Measurements from ENCODE around the gene ITLN2.
"Not testable (repeated sequence)": the region's sequence is repeated elsewhere in the genome, so short reads cannot be mapped to it uniquely, and the experiment has no call there.

The ITLN2 gene

DNA sequence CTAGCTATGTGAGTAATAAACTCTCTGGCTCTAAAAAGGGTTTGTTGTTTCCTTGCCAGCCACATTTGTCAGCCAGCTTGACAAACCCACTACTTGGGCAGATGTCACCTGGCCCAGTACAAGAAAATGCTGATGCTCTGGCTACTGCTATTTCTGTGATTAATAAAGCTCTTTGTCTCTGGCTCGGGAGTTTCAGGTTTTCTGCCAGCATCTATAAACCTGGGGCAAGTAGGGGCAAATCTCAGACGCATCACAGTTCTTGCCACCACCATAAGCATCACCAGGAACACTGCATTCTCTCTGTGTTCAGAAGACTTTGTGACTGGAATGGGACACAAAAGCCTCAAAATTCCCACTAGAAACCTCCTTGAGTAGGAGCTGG, 2.5 kb downstream of the ITLN2 start:
- no peak for DNase-seq

DNA sequence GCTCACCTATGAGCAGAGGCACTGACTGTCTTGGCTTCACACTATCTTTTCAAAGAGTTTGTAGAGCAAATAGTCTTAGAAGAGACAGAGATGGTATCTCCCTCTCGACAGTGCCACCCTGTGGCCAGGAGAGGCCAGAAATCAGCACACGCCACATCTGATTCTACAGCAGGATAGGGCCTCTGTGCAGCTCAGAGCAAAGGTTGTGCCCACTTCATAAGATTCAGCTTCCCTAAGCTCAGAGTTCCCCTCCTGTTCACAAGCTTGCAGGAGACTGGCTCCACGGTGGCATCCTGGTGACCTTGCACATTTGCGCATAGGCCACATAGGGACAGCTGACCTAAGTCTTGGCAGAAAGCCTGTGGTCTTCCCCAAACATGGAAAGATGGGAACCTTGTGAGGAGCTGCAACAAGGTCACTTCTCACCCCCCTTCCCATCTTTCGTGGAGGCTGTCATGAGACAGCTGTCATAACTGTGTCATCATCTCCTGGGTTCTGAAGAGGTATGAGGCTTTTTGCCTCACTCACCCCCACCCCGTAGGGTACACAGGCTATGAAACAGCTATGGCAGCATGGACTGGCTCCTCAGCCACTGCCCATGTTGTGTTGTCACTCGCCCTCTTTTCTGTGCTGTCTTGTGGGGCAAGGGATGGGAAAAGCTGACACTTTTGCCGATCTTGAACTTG, 3.0 kb downstream of the ITLN2 start:
- peak; percentile 75 for DNase-seq

DNA sequence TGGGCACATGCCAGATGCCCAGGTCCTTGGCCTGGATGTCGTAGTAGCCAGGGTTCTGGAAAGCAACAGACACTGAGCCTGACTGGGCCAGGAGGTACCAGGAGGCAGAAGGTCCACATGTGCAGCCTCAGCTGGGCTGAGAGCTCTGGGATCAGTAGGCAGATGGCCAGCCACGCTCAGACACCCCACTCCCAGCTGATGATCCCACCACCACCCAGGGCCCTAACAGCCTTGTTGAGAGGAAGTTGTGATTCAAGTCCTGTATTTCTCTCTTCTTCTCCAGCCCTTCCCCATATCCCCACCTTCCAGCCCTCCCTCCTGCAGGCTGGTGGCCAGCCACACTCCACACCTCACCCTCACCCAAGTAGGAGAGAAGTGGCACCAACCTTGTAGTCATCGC, 4.0 kb downstream of the ITLN2 start:
- no peak for DNase-seq

DNA sequence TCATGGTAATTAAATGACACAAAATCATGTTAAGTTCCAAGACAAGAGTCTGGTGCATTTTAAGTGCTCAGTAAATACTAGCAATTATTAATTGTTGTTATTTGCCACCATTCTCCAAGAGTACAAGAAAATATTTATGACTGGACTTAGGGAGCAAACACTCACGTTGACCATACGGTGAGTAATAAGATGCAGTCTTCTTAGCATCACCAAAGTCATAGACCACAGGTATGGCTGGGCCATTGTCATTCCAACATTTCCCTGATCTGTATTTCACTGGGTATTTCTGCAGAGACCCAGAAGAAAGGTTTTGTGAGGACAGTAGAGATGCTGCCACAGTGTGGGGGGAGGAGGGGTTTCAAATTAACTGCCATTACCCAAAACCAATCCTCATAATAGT, 4.7 kb downstream of the ITLN2 start:
- no peak for DNase-seq

DNA sequence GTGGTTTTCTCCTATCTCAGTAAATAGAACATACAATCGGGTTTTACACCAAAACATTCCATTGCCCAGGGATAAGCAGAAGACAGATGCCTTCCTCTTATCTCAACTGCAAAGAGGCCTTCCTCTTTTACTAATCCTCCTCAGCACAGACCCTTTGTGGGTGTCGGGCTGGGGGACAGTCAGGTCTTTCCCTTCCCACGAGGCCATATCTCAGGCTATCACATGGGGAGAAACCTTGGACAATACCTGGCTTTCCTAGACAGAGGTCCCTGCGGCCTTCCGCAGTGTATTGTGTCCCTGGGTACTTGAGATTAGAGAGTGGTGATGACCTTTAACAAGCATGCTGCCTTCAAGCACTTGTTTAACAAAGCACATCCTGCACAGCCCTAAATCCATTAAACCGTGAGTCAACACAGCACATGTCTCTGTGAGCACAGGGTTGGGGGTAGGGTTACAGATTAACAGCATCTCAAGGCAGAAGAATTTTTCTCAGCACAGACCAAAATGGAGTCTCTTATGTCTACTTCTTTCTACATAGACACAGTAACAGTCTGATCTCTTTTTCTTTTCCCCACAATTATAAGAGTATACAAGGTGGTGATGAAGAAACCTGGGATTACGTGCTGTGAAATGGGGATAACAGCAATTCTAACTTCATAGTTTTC, 5.3 kb downstream of the ITLN2 start:
- not testable (repeated sequence) for DNase-seq

- DNase-seq = not testable (repeated sequence)
These were observed 7.3 kb downstream of the ITLN2 start for GRCh38 chr1:160947174-160947759.

GRCh38 chr1:160945881-160946280, 8.7 kb downstream of the ITLN2 start:
- not testable (repeated sequence) for DNase-seq

DNA sequence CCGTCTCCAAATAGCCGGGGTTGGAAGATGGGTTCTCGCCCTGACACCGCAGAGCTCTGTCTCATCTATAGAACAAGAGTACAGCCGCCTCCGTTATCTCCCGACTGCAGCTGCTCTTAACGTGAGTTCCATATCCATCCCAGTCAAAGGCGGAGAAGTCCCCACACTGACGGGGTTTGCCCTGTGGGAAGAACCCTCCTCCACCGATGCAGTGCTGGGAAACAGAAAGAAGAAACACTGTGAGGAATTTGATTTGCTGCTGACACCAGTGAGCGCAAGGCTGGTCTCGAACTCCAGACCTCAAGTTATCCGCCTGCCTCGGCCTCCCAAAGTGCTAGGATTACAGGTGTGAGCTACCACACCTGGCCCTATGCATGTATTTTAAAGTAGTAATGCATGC, 9.5 kb downstream of the ITLN2 start:
- no peak for DNase-seq

DNA sequence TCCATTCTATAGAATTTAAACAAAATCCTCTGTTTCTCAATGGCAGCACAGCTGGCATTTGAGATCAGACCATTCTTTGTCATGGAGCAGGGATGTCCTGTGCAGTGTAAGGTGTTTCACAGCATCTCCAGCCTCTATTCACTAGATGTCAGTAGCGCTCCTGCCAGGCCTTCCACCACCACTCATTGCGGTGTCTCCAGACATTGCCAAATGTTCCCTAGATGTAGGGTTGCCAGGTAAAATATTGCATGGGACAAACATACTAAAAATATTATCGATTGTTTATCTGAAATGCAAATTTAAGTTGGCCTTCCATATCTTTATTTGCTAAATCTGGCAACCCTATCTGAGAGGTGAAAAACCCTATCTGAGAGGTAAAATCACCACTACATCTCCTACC, 11.7 kb downstream of the ITLN2 start:
- DNase-seq = no peak

GRCh38 chr1:160936666-160937065, 17.9 kb downstream of the ITLN2 start:
- not testable (repeated sequence) for DNase-seq

- DNase-seq = no peak
These were observed 18.9 kb downstream of the ITLN2 start for GRCh38 chr1:160935527-160936258.

DNA sequence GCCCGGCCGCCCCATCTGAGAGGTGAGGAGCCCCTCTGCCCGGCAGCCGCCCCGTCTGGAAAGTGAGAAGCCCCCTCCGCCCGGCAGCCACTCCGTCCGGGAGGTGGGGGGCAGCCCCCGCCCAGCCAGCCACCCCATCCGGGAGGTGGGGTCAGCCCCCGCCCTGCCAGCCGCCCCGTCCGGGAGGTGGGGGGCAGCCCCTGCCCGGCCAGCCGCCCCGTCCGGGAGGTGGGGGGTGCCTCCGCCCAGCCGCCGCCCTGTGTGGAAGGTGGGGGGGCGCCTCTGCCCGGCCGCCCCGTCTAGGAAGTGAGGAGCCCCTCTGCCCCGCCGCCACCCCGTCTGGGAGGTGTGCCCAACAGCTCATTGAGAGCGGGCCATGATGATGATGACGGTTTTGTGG, 21.3 kb downstream of the ITLN2 start:
- DNase-seq = not testable (repeated sequence)

- DNase-seq = no peak
These were observed 28.9 kb downstream of the ITLN2 start for GRCh38 chr1:160925652-160926244.

DNA sequence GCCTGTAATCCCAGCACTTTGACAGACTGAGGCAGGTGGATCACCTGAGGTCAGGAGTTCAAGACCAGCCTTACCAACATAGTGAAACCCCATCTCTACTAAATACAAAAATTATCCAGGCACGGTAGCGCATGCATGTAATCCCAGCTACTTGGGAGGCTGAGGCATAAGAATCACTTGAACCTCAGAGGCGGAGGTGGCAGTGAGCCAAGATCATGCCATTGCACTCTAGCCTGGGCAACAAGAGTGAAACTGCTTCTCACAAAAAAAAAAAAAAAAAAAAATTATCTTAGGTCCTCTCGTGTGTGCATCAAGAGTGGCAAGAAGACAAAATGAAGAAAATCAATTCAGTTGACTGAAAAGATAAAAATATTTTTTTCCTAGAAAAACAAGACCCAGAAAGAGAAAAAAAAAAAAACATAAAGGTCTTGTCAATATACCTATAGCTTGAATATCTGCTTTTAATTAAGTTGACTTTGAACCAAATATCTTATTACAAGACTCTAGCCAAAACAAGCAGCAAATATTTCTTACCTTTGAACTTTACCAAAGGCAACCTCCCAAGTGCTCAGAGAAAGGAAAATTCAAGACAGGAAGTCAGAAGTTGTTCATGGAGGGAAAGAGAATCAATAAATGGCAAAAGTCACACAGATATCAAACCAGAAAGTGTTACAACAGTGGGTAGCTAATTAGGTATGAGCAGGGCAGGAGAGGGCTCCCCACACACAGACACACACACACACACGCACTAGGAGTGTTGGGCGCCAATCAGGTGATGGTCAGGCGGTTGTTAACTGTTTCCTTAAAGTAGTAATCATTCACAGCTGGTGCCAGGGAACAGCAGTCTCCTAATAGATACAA, 29.6 kb downstream of the ITLN2 start:
- DNase-seq = no peak

DNA sequence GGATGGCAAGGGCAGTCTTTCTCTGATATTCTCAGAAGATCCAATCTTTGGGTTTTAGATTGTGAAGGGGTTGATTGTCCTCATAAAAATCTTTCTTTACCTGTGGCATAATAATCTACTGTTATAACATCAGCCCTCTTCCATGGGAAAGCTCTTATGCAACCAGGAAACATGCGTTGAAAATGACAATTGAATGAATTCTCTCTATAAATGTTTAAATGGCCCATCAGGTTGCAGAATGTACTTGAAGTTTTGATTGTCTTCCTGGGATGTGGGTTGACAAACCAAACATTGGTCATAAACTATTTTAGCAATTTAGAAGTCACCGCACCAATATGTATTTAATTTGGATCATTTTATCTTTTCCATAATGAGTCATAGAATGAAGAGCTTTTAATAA, 37.9 kb downstream of the ITLN2 start:
- no peak for DNase-seq

DNA sequence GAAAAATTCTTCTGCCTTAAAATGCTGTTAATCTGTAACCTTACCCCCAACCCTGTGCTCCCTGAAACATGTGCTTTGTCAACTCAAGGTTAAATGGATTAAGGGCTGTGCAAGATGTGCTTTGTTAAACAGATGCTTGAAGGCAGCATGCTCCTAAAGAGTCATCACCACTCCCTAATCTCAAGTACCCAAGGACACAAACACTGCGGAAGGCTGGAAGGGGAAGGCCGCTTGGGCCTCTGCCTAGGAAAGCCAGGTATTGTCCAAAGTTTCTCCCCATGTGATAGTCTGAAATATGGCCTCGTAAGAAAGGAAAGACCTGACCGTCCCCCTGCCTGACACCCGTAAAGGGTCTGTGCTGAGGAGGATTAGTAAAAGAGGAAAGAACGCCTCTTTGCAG, 41.4 kb downstream of the ITLN2 start:
- not testable (repeated sequence) for DNase-seq

- DNase-seq = no peak
These were observed 42.7 kb downstream of the ITLN2 start for GRCh38 chr1:160911925-160912324.

DNA sequence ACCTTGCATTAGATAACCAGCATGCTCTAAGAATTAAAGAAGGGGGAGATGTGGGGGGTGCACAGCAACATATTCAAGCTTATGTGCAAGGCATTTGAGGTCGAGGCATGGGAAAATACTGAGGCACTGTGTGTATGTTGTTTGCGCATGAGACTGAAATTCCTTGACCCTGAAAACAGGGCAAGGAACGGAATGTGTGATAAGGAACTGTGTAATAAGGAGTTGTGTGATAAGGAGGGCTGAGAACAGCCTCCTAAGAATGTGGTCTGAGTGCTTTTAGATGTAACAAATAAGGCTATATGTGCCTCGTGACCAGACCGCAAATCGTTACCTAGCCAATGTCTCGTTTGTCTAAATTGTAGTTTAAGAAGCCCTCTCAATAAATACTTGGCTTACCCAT, 43.2 kb downstream of the ITLN2 start:
- DNase-seq = no peak

DNA sequence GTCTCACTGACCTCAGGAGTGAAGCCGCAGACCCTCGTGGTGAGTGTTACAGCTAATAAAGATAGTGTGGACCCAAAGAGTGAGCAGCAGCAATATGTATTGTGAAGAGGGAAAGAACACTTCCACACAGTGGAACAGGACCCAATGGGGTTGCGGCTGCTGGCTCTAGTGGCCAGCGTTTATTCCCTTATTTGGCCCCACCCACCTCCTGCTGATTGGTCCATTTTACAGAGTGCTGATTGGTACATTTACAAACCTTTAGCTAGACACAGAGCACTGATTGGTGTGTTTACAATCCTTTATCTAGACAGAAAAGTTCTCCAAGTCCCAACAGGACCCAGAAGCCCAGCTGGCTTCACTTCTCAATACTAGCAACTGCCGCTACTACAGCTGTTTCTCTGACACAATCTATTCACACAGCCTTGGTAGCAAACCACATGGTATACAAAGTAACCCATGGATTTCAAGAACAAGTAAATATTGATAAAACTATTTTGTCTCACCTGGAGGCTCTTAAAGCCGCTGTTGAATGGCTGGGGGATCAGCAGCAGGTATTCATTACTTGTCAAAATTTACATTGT, 44.3 kb downstream of the ITLN2 start:
- DNase-seq = no peak

- DNase-seq = no peak
These were observed 46.6 kb downstream of the ITLN2 start for GRCh38 chr1:160907976-160908375.

GRCh38 chr1:160905617-160905989, 49.0 kb downstream of the ITLN2 start:
- no peak for DNase-seq

Measured in activated naive CD4-positive, alpha-beta T cell treated with anti-CD3 and anti-CD28 coated beads, Interleukin-2, amount 50 U/mL, for 16 hours (primary cell).